IMR-90 (cell line): ENCODE data around the gene LTBP1. TPM values are rescaled to one million over a fixed set of nuclear protein-coding genes. Genes with fewer than 3 reads are reported as not detected.

Experiments used
- ATAC-seq: fragments of 200-7000 bp; cut with Tn5 transposase; 2 replicates; pipeline ENCODE4 v1.9.1; 2020; ENCODE audit warnings: low read depth, mild to moderate bottlenecking, moderate library complexity
- BruUV-seq: library from RNA; stranded (reverse); fragments of 400-500 nt; replicated peaks from 2 replicates; lab custom pipeline; 2021; lab: Mats Ljungman, UMichigan
- CTCF ChIA-PET: fragments of 300-600 bp; formaldehyde crosslinking; extraction: SDS; loops from one replicate; lab custom pipeline; 2021; ENCODE audit warnings: antibody characterized with exemption; lab: Yijun Ruan, JAX
- POLR2A ChIA-PET: fragments of 300-600 bp; sonication (Branson Sonifier 250); formaldehyde crosslinking; loops from one replicate; lab custom pipeline; 2022; ENCODE audit warnings: antibody characterized with exemption; ENCODE audit not compliant: unreplicated experiment; lab: Charles Lee
- DNase-seq: peaks from one replicate; pipeline ENCODE4 v3.0.0; 2013
- H2AFZ ChIP-seq: replicated peaks from 2 replicates; pipeline ENCODE3; 2013; ENCODE audit warnings: low read length, mild to moderate bottlenecking; ENCODE audit not compliant: poor library complexity
- H2AK5ac ChIP-seq: 2 replicates; pipeline ENCODE4 v1.6.1; 2013; ENCODE audit warnings: low read depth, low read length, inconsistent platforms
- H2AK9ac ChIP-seq: replicated peaks from 2 replicates; pipeline ENCODE3; 2013; ENCODE audit warnings: mild to moderate bottlenecking, low read depth, low read length, moderate library complexity; ENCODE audit not compliant: poor library complexity
- H2BK120ac ChIP-seq: 2 replicates; pipeline ENCODE4 v1.6.1; 2013; ENCODE audit warnings: low read depth, low read length, inconsistent platforms
- H2BK15ac ChIP-seq: 3 replicates; pipeline ENCODE4 v1.6.1; 2013; ENCODE audit warnings: low read depth, low read length, inconsistent platforms
- H2BK20ac ChIP-seq: 2 replicates; pipeline ENCODE4 v1.6.1; 2013; ENCODE audit warnings: low read depth, mild to moderate bottlenecking, inconsistent platforms, low read length, moderate library complexity
- H2BK5ac ChIP-seq: 2 replicates; pipeline ENCODE4 v1.6.1; 2013; ENCODE audit warnings: mild to moderate bottlenecking, low read depth, low read length, inconsistent platforms; ENCODE audit not compliant: poor library complexity, severe bottlenecking
- H3K14ac ChIP-seq: replicated peaks from 2 replicates; pipeline ENCODE4 v1.6.1; 2013; ENCODE audit warnings: low read depth, low read length, inconsistent platforms
- H3K18ac ChIP-seq: 2 replicates; pipeline ENCODE4 v1.6.1; 2013; ENCODE audit warnings: low read depth, low read length, control low read depth
- H3K23ac ChIP-seq: 2 replicates; pipeline ENCODE4 v1.6.1; 2013; ENCODE audit warnings: low read depth, low read length, inconsistent platforms
- H3K27ac ChIP-seq: 2 replicates; pipeline ENCODE4 v1.5.1; 2013; ENCODE audit warnings: mild to moderate bottlenecking, control low read depth, low read length; ENCODE audit not compliant: insufficient read depth
- H3K27me3 ChIP-seq: 2 replicates; pipeline ENCODE4 v1.6.1; 2013; ENCODE audit warnings: low read length; ENCODE audit not compliant: control insufficient read depth, insufficient read depth
- H3K36me3 ChIP-seq: 2 replicates; pipeline ENCODE4 v1.6.1; 2013; ENCODE audit warnings: low read length, mixed read lengths; ENCODE audit not compliant: control insufficient read depth, insufficient read depth
- H3K4ac ChIP-seq: 2 replicates; pipeline ENCODE4 v1.6.1; 2013; ENCODE audit warnings: low read depth, low read length, inconsistent platforms
- H3K4me1 ChIP-seq: 2 replicates; pipeline ENCODE4 v1.6.1; 2013; ENCODE audit warnings: low read length, mixed read lengths; ENCODE audit not compliant: control insufficient read depth, insufficient read depth
- H3K4me2 ChIP-seq: 2 replicates; pipeline ENCODE4 v1.6.1; 2013; ENCODE audit warnings: low read depth, mild to moderate bottlenecking, control low read depth, low read length, moderate library complexity
- H3K4me3 ChIP-seq: 2 replicates; pipeline ENCODE4 v1.5.1; 2013; ENCODE audit warnings: low read depth, mild to moderate bottlenecking, control low read depth, low read length, moderate library complexity; ENCODE audit not compliant: insufficient read depth
- H3K56ac ChIP-seq: 2 replicates; pipeline ENCODE4 v1.6.1; 2013; ENCODE audit warnings: low read length, inconsistent platforms; ENCODE audit not compliant: insufficient read depth; ENCODE audit errors: extremely low read depth
- H3K79me1 ChIP-seq, 2 experiments: 2 replicates each; pipeline ENCODE4 v1.6.1; 2013; ENCODE audit warnings: low read length in 2 of 2, inconsistent platforms in 1 of 2, low read depth in 1 of 2
- H3K9ac ChIP-seq: 2 replicates; pipeline ENCODE4 v1.6.1; 2013; ENCODE audit warnings: low read depth, low read length, control low read depth
- H3K9me1 ChIP-seq: 2 replicates; pipeline ENCODE4 v1.6.1; 2013; ENCODE audit warnings: low read length, inconsistent platforms; ENCODE audit not compliant: insufficient read depth
- H3K9me3 ChIP-seq: 2 replicates; pipeline ENCODE4 v1.6.1; 2013; ENCODE audit warnings: low read length; ENCODE audit not compliant: control insufficient read depth, insufficient read depth
- H4K20me1 ChIP-seq: 2 replicates; pipeline ENCODE4 v1.6.1; 2013; ENCODE audit warnings: low read length, inconsistent platforms; ENCODE audit not compliant: insufficient read depth
- H4K5ac ChIP-seq: 2 replicates; pipeline ENCODE4 v1.6.1; 2013; ENCODE audit warnings: mild to moderate bottlenecking, low read depth, low read length, control low read depth
- H4K8ac ChIP-seq, 2 experiments: 2 replicates each; pipeline ENCODE4 v1.6.1; 2013; ENCODE audit warnings: low read depth in 2 of 2, low read length in 2 of 2, control low read depth in 1 of 2, inconsistent platforms in 1 of 2
- H4K91ac ChIP-seq: 2 replicates; pipeline ENCODE4 v1.6.1; 2013; ENCODE audit warnings: low read depth, low read length, inconsistent platforms; ENCODE audit not compliant: insufficient read depth
- BHLHE40 ChIP-seq: fragments of 150-350 bp; IDR thresholded peaks from 2 replicates; pipeline ENCODE4 v1.6.1; 2016; ENCODE audit warnings: mild to moderate bottlenecking, low read depth, low read length
- CEBPB ChIP-seq: IDR thresholded peaks from 2 replicates; pipeline ENCODE4 v1.6.1; 2012; ENCODE audit warnings: low read depth, low read length, improper control_type of control experiment
- MAFK ChIP-seq: IDR thresholded peaks from 2 replicates; pipeline ENCODE4 v1.6.1; 2012; ENCODE audit warnings: low read depth, low read length, improper control_type of control experiment
- WGBS, 2 experiments: methylation state at CpG; one replicate each; pipeline versions ENCODE4 v1.1.5 to v1.1.7; 2013; ENCODE audit warnings: missing lambda C conversion rate in 2 of 2; ENCODE audit not compliant: insufficient read length in 1 of 2; ENCODE audit errors: extremely low coverage in 2 of 2; 5-methylcytosine and 5-hydroxymethylcytosine counted together
- dilution Hi-C: fragments of 300-500 bp; cut with HindIII; formaldehyde crosslinking; loops from one replicate; pipeline ENCODE4 v1.14.3; 2018; ENCODE audit warnings: low sequenced_read_pairs; ENCODE audit not compliant: unreplicated experiment
- in situ Hi-C: fragments of 300-500 bp; cut with MboI; formaldehyde crosslinking; loops from 3 replicates; pipeline ENCODE4 v1.14.3; 2019; ENCODE audit warnings: low sequenced_read_pairs, inconsistent platforms, mixed read lengths
- intact Hi-C: fragments of 100-400 bp; cut with micrococcal nuclease; formaldehyde crosslinking; loops from 2 replicates; pipeline ENCODE4 v1.10.0; 2022
- polyA plus RNA-seq, 3 experiments: library from polyadenylated mRNA; depleted of rRNA; stranded (reverse); fragments of >200 nt; gene quantifications; 2 replicates each; pipeline ENCODE4 v1.2.3, GENCODE V29; 2012; ENCODE audit warnings: low replicate concordance in 1 of 3
- total RNA-seq: library from RNA; depleted of rRNA; stranded (reverse); fragments of >200 nt; gene quantifications from 2 replicates; pipeline ENCODE4 v1.2.3, GENCODE V29; 2012

LTBP1 gene
- total and polyA plus RNA-seq, 2 of the 4 experiments (the other 2 are of a cell fraction): 235 to 326 TPM

DNA sequence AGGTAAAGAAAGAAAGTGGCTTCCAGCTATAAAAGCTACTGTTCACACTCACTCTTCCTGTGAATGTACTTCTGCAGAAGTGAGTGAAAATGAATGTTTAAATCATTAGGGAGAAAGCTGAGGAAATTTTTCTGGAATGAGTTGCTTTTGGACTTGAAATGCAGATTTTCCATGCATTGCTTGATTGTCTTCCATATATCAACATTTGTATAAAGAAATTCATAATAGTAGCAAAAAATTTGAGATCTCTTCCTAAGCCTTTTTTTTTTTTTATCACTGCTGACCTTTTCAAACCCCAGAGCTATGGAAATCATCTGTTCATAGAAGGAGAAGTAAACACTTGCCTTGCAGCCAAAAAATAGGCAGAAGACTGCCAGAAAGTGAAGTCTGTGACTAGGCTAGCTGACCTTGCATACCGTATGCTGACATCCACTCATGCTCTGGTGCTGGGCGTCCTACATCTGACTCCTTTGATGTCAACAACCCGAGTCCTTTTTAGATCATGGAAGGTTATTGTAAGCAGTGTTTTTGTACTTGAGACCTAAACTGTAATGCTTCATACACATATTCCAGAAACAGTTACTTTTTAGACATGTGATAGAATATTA is 375.2 kb downstream of the LTBP1 start:
- intact Hi-C loops: no loop called here
- H3K4me3 ChIP-seq: no peak overlapping the region
- no peak for TF ChIP-seq MAFK
- peak; percentile 17; the same call in 1 of the 2 replicates for TF ChIP-seq BHLHE40
- TF ChIP-seq CEBPB: no peak
- no peaks in the 10 kb centered on the region for H3K9me3 ChIP-seq
- H2BK15ac ChIP-seq: no peak overlapping the region
- no peak overlapping the region for H2AFZ ChIP-seq
- in situ Hi-C loops: no loop called here
- H2BK20ac ChIP-seq: no peak overlapping the region
- no peak overlapping the region for H3K27ac ChIP-seq
- H2AK5ac ChIP-seq: no peak overlapping the region
- no peak overlapping the region for H3K56ac ChIP-seq
- CTCF ChIA-PET: interaction anchor here (0.6 kb wide), 1 partner anchor 52 kb away, joined by 4 read pairs; no protein-coding TSS in a partner anchor
- H3K4ac ChIP-seq: no peak overlapping the region
- no peak overlapping the region for H3K23ac ChIP-seq
- ATAC-seq: peak; percentile 80
- peaks cover 17% of the 10 kb centered on the region for H3K4me1 ChIP-seq
- H3K9ac ChIP-seq: no peak overlapping the region
- no peak overlapping the region for H2BK120ac ChIP-seq
- no peak overlapping the region for H3K14ac ChIP-seq
- WGBS, 2 experiments: no CpG with 5 or more reads among the region's 3 CpGs
- H3K27me3 ChIP-seq: no peaks in the 10 kb centered on the region
- H2AK9ac ChIP-seq: no peak overlapping the region
- H3K18ac ChIP-seq: no peak overlapping the region
- peak; percentile 80 for DNase-seq
- H4K5ac ChIP-seq: no peak overlapping the region
- peaks cover 15% of the 10 kb centered on the region; the same call in 1 of the 2 replicates for H3K9me1 ChIP-seq
- H3K4me2 ChIP-seq: peak overlapping the region; percentile 55; the same call in 1 of the 2 replicates
- no TSS peak for BruUV-seq
- H3K36me3 ChIP-seq: peaks cover 22% of the 10 kb centered on the region
- H4K20me1 ChIP-seq: 0 out of 2 replicates have a peak, but pooled peaks cover 5% of the 10 kb centered on the region
- H4K91ac ChIP-seq: no peak overlapping the region
- no peak overlapping the region for H4K8ac ChIP-seq
- dilution Hi-C loops: no loop called here
- H2BK5ac ChIP-seq: peak overlapping the region; percentile 66
- POLR2A ChIA-PET: interaction anchor here (0.6 kb wide), 1 partner anchor 257 kb away, joined by 3 read pairs; no protein-coding TSS in a partner anchor
- H3K79me1 ChIP-seq: peaks cover 18 to 41% of the 10 kb centered on the region in 2 experiments
